SK-N-SH (cell line): Measurements from ENCODE around the gene ASGR1.

Experiments used
- CTCF ChIP-seq: fragments of 200-600 bp; sonication (generic); IDR thresholded peaks from 2 replicates; pipeline ENCODE4 v1.6.1; 2017; ENCODE audit warnings: antibody characterized with exemption, mild to moderate bottlenecking, moderate library complexity
- EP300 ChIP-seq, 2 experiments: IDR thresholded peaks; 2 replicates each; pipeline versions ENCODE4 v1.4.0 to v1.6.1; 2012; ENCODE audit warnings: borderline replicate concordance in 1 of 2, low read depth in 1 of 2, low read length in 1 of 2
- EZH2phosphoT487 ChIP-seq: fragments of 200-600 bp; sonication (generic); IDR thresholded peaks from 2 replicates; pipeline ENCODE4 v1.6.1; 2017; ENCODE audit warnings: low read depth, mixed run types, mild to moderate bottlenecking, antibody characterized with exemption, moderate library complexity, borderline replicate concordance
- MAX ChIP-seq: IDR thresholded peaks from 2 replicates; pipeline ENCODE4 v1.4.0; 2012; ENCODE audit warnings: low read depth
- MXI1 ChIP-seq: IDR thresholded peaks from 2 replicates; pipeline ENCODE4 v1.6.1; 2012; ENCODE audit warnings: mild to moderate bottlenecking, low read depth, low read length, improper control_type of control experiment
- POLR2AphosphoS5 ChIP-seq: IDR thresholded peaks from 2 replicates; pipeline ENCODE4 v1.6.1; 2012; ENCODE audit warnings: low read depth, low read length
- RAD21 ChIP-seq: IDR thresholded peaks from 2 replicates; pipeline ENCODE4 v1.6.1; 2012; ENCODE audit warnings: mild to moderate bottlenecking, low read length
- RCOR1 ChIP-seq: fragments of 150-350 bp; IDR thresholded peaks from 2 replicates; pipeline ENCODE4 v1.6.1; 2017; ENCODE audit warnings: antibody characterized with exemption, low read length
- SIN3A ChIP-seq: IDR thresholded peaks from 2 replicates; pipeline ENCODE4 v1.6.1; 2012; ENCODE audit warnings: low read depth, mild to moderate bottlenecking, low read length, moderate library complexity, borderline replicate concordance
- SMC3 ChIP-seq: IDR thresholded peaks from 2 replicates; pipeline ENCODE4 v1.6.1; 2012; ENCODE audit warnings: low read depth, low read length, improper control_type of control experiment
- TEAD4 ChIP-seq: IDR thresholded peaks from 2 replicates; pipeline ENCODE4 v1.4.0; 2012; ENCODE audit warnings: mild to moderate bottlenecking, borderline replicate concordance; ENCODE audit not compliant: insufficient read depth
- YY1 ChIP-seq: IDR thresholded peaks from 2 replicates; pipeline ENCODE4 v1.4.0; 2012; ENCODE audit warnings: low read depth, mild to moderate bottlenecking
- TF ChIP-seq, protein P1 (sequence below): IDR thresholded peaks from 2 replicates; pipeline ENCODE4 v1.4.0; 2012; ENCODE audit warnings: low read depth, borderline replicate concordance
- TF ChIP-seq, protein P2 (sequence below): IDR thresholded peaks from 2 replicates; pipeline ENCODE4 v1.6.1; 2012; ENCODE audit warnings: mild to moderate bottlenecking, low read depth, low read length, moderate library complexity

DNA sequence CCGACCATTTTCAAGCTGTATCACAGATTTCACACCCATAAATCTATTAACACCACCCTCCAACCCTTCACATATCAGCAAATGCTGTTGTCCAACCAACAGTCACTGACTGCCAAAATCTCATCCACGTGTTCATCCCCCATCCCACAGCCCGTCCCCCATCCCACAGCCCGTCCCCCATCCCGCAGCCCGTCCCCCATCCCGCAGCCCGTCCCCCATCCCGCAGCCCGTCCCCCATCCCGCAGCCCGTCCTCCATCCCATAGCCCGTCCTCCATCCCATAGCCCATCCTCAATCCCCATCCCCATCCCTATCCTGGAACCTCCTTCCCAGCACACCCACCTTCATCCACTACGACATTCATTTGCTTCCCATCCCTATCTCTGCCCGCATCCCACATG, 26.4 kb upstream of the ASGR1 start:
- TF ChIP-seq TEAD4 (no peak), CTCF (no peak), EP300 (IDR thresholded peaks at IDR 0.05; ENCODE audit: borderline replicate concordance in 1 of 2, low read depth in 1 of 2, low read length in 1 of 2) (no peak), RAD21 (no peak), MXI1 (no peak), MAX (no peak), SMC3 (no peak), POLR2AphosphoS5 (no peak), RCOR1 (no peak), EZH2phosphoT487 (no peak), YY1 (no peak), SIN3A (no peak)
- TF ChIP-seq, protein P1, sequence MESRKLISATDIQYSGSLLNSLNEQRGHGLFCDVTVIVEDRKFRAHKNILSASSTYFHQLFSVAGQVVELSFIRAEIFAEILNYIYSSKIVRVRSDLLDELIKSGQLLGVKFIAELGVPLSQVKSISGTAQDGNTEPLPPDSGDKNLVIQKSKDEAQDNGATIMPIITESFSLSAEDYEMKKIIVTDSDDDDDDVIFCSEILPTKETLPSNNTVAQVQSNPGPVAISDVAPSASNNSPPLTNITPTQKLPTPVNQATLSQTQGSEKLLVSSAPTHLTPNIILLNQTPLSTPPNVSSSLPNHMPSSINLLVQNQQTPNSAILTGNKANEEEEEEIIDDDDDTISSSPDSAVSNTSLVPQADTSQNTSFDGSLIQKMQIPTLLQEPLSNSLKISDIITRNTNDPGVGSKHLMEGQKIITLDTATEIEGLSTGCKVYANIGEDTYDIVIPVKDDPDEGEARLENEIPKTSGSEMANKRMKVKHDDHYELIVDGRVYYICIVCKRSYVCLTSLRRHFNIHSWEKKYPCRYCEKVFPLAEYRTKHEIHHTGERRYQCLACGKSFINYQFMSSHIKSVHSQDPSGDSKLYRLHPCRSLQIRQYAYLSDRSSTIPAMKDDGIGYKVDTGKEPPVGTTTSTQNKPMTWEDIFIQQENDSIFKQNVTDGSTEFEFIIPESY: no peak
- TF ChIP-seq, protein P2, sequence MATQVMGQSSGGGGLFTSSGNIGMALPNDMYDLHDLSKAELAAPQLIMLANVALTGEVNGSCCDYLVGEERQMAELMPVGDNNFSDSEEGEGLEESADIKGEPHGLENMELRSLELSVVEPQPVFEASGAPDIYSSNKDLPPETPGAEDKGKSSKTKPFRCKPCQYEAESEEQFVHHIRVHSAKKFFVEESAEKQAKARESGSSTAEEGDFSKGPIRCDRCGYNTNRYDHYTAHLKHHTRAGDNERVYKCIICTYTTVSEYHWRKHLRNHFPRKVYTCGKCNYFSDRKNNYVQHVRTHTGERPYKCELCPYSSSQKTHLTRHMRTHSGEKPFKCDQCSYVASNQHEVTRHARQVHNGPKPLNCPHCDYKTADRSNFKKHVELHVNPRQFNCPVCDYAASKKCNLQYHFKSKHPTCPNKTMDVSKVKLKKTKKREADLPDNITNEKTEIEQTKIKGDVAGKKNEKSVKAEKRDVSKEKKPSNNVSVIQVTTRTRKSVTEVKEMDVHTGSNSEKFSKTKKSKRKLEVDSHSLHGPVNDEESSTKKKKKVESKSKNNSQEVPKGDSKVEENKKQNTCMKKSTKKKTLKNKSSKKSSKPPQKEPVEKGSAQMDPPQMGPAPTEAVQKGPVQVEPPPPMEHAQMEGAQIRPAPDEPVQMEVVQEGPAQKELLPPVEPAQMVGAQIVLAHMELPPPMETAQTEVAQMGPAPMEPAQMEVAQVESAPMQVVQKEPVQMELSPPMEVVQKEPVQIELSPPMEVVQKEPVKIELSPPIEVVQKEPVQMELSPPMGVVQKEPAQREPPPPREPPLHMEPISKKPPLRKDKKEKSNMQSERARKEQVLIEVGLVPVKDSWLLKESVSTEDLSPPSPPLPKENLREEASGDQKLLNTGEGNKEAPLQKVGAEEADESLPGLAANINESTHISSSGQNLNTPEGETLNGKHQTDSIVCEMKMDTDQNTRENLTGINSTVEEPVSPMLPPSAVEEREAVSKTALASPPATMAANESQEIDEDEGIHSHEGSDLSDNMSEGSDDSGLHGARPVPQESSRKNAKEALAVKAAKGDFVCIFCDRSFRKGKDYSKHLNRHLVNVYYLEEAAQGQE: no peak
